ENCODE results near the gene THEMIS2. TPM values are rescaled to one million over a fixed set of nuclear protein-coding genes. Genes with fewer than 3 reads are reported as not detected.

Gene THEMIS2
- total RNA-seq, 1 donor from 2014 or later: 2.1 TPM

DNA sequence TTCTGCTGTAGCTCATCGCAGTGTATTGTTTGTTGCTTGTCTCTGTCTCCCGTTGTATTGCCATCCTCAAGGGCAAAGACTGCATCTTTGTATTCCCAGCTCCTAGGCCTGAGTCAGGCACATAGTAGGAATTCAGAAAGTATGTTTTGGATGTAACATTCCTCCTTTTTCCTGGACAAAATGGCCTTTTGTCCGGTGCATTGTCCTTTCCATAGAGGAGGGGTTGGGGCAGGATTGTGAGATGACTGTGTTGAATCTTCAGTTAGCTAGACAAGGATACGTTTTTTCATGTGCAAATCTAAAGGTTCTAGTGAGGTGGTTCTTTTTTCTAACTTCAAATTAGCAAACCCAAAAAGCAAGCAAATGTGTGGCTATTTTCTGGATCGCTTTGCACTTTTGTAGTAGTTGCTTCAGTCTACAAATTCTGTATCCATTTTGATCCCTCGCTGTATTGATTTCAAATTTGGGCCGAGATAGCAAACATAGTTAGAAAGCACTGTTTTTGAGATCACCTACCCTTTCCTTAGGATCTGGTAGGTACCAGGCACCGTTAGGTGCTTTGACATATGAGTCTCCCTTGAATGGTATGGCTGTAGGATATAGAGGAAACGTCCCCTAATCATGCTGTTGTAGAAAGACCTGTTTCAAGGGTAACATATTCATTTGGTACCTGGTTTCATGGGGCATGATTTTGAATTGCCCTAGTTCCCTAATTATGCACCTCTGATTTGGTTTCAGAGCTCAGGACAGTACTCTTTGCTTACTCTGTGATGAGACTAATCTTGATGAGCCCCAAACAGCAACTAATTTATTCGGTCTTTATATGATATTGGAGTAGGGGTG is 40.6 kb upstream of the THEMIS2 start:
- FAIRE-seq: no peak
- TF ChIP-seq, protein P1, sequence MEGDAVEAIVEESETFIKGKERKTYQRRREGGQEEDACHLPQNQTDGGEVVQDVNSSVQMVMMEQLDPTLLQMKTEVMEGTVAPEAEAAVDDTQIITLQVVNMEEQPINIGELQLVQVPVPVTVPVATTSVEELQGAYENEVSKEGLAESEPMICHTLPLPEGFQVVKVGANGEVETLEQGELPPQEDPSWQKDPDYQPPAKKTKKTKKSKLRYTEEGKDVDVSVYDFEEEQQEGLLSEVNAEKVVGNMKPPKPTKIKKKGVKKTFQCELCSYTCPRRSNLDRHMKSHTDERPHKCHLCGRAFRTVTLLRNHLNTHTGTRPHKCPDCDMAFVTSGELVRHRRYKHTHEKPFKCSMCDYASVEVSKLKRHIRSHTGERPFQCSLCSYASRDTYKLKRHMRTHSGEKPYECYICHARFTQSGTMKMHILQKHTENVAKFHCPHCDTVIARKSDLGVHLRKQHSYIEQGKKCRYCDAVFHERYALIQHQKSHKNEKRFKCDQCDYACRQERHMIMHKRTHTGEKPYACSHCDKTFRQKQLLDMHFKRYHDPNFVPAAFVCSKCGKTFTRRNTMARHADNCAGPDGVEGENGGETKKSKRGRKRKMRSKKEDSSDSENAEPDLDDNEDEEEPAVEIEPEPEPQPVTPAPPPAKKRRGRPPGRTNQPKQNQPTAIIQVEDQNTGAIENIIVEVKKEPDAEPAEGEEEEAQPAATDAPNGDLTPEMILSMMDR (IDR thresholded peaks at IDR 0.05; ENCODE audit: insufficient read depth, low read length, severe bottlenecking): no peak
- no peaks in the 10 kb centered on the region for H3K27me3 ChIP-seq (ENCODE audit: control insufficient read depth, insufficient read depth, low read length)
- peak; percentile 5 for DNase-seq (ENCODE audit: low read depth)
- H3K36me3 ChIP-seq (ENCODE audit: control insufficient read depth, insufficient read depth, low read length): no peaks in the 10 kb centered on the region
- H3K4me3 ChIP-seq (ENCODE audit: low read depth, low read length): peak overlapping the region; percentile 89

DNA sequence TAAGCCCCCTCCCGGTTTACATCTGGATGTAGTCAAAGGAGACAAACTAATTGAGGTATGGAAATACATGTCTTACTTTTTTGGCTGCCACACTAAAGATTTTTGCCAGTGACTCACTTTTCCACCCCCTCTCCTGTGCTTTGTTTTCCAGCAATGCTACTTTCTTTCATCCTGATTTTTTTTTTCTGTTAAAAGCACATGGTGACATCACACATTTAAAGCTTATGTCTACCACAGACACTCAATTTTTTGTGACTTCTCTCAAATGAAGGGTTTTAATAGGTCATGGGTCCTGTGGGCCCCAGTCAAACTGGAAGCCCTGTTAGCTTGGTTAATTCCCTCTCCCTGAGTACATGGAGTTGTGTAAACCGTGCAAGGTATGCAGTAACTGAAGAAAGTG is 39.6 kb upstream of the THEMIS2 start:
- no peak overlapping the region for H3K4me3 ChIP-seq (ENCODE audit: low read depth, low read length)
- FAIRE-seq: no peak
- DNase-seq (ENCODE audit: low read depth): peak; percentile 61
- TF ChIP-seq, protein P1 (IDR thresholded peaks at IDR 0.05; ENCODE audit: insufficient read depth, low read length, severe bottlenecking): no peak
- no peaks in the 10 kb centered on the region for H3K36me3 ChIP-seq (ENCODE audit: control insufficient read depth, insufficient read depth, low read length)
- H3K27me3 ChIP-seq (ENCODE audit: control insufficient read depth, insufficient read depth, low read length): no peaks in the 10 kb centered on the region

DNA sequence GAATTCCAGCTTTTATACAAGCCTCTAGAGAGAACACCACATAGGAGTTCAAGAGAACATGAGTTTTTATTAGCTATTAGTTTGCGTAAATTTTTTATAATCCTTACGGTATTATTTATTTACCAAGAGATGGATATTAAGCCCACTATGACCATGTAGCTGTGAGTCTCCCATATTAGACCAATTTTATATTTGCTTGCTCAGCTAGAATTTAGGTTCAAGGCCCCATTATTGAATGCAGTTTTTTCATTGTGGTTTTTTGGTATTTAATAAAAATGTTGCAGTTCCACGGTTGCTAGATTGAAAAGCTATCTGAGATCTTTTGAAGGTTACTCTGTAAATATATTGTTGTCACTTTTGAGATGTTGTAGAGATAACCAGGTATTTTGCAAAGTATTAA is 38.9 kb upstream of the THEMIS2 start:
- no peak overlapping the region for H3K4me3 ChIP-seq (ENCODE audit: low read depth, low read length)
- FAIRE-seq: no peak
- no peaks in the 10 kb centered on the region for H3K36me3 ChIP-seq (ENCODE audit: control insufficient read depth, insufficient read depth, low read length)

DNA sequence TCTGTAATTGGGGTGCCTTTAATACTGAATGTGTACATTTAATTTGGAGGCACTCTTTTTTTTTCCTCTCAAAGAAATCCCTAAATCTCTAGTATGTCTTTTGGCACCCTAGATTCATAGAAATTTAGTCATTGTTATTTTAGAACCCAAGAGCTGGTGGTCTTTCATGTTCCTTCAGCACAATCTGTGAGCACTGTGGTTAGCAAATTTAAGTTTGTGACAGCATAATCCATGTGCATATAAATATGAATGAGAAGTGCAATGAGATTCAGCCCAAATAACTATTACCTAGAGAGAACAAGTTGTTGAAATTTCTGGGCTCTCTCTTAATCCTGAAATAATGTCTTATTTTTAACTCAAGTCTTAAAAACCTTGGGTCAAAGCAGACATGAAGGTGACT is 37.3 kb upstream of the THEMIS2 start:
- DNase-seq (ENCODE audit: low read depth) (no peak), FAIRE-seq (no peak)
- Histone ChIP-seq H3K4me3 (ENCODE audit: low read depth, low read length) (no peak overlapping the region), H3K36me3 (ENCODE audit: control insufficient read depth, insufficient read depth, low read length) (peaks cover under 1% of the 10 kb centered on the region), H3K27me3 (ENCODE audit: control insufficient read depth, insufficient read depth, low read length) (no peaks in the 10 kb centered on the region)
- TF ChIP-seq, protein P1 (IDR thresholded peaks at IDR 0.05; ENCODE audit: insufficient read depth, low read length, severe bottlenecking): no peak

More for the DNA sequence above, 38.9 kb upstream of the THEMIS2 start:
- TF ChIP-seq, protein P1 (IDR thresholded peaks at IDR 0.05; ENCODE audit: insufficient read depth, low read length, severe bottlenecking): no peak
- H3K27me3 ChIP-seq (ENCODE audit: control insufficient read depth, insufficient read depth, low read length): no peaks in the 10 kb centered on the region
- DNase-seq (ENCODE audit: low read depth): no peak

DNA sequence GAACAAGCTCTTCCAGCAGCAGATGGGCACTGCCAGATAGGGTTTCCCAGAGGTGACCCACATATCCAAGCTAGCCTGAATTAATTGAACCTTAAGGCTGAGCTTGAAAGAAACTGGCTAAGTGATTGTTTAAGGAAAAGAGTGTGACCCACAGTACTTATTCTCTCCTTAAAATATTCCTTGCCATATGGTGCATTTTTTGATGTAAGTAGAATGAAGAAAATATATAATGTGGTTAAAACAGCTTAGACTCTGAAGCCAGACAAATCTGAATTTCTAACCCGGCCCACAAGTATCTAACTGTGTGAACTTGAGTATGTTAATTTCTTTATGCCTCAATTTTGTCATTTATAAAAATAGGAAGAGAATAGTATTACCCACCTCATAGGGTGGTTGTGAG is 36.8 kb upstream of the THEMIS2 start:
- DNase-seq (ENCODE audit: low read depth): no peak
- H3K4me3 ChIP-seq (ENCODE audit: low read depth, low read length): no peak overlapping the region
- TF ChIP-seq, protein P1 (IDR thresholded peaks at IDR 0.05; ENCODE audit: insufficient read depth, low read length, severe bottlenecking): no peak
- peaks cover 3% of the 10 kb centered on the region for H3K36me3 ChIP-seq (ENCODE audit: control insufficient read depth, insufficient read depth, low read length)
- FAIRE-seq: no peak
- no peaks in the 10 kb centered on the region for H3K27me3 ChIP-seq (ENCODE audit: control insufficient read depth, insufficient read depth, low read length)

All from bronchial epithelial cell (primary cell).